ENCODE results near the gene PTGDS. TPM values are rescaled to one million over a fixed set of nuclear protein-coding genes. Genes with fewer than 3 reads are reported as not detected.

Gene PTGDS
- total and polyA plus RNA-seq, 2 donors (not counting 1 experiment from before 2014, with no cell fraction given) = 0.13 TPM; not detected in 1

GRCh38 chr9:136947028-136947891 lies 30.0 kb upstream of the PTGDS start:
- DNase-seq (no peak), ATAC-seq (ENCODE audit: low read depth) (no peak)
- H4K20me1 ChIP-seq (ENCODE audit: control insufficient read depth, insufficient read depth, low read length, poor library complexity, severe bottlenecking) = peaks cover 18% of the 10 kb centered on the region
- no peak overlapping the region for H3K27ac Mint-ChIP-seq
- H3K27me3 ChIP-seq (replicated peaks in 1 of 4; ENCODE audit: control extremely low read depth in 1 of 4, control insufficient read depth in 3 of 4, insufficient read depth in 4 of 4, low read length in 3 of 4) = no peaks in the 10 kb centered on the region
- no peak overlapping the region for H2AFZ ChIP-seq (ENCODE audit: insufficient read depth, low read depth, low read length, poor library complexity, severe bottlenecking)
- H3K36me3 ChIP-seq (replicated peaks in 1 of 2; ENCODE audit: control extremely low read depth in 1 of 2, control insufficient read depth in 1 of 2, extremely low read depth in 1 of 2, insufficient read depth in 2 of 2, low read length in 1 of 2) = peaks cover 0 to 9% of the 10 kb centered on the region in 2 experiments
- no peaks in the 10 kb centered on the region for H3K9me3 ChIP-seq (ENCODE audit: control extremely low read depth in 1 of 3, control insufficient read depth in 2 of 3, insufficient read depth in 1 of 3, low read length in 2 of 3)
- no peak overlapping the region for H3K27ac ChIP-seq (ENCODE audit: low read length in 2 of 2)
- H3K4me3 ChIP-seq (ENCODE audit: control extremely low read depth in 1 of 5, extremely low read depth in 1 of 5, insufficient read depth in 1 of 5, low read depth in 2 of 5, low read length in 4 of 5) = no peak overlapping the region
- TF ChIP-seq CTCF (IDR thresholded peaks at IDR 0.05) = no peak
- no peaks in the 10 kb centered on the region for H3K27me3 Mint-ChIP-seq
- CTCF ChIA-PET = interaction anchor here (0.8 to 2.7 kb wide), 13 partner anchors 8 to 476 kb away, joined by 3 to 39 read pairs (median 5); partner anchors contain the start of genes AJM1, EXD3, FUT7 and NOXA1
- intact Hi-C loops (cut with micrococcal nuclease) = no loop called here
- POLR2A ChIA-PET = interaction anchor here (1.0 to 1.3 kb wide), 2 partner anchors 53 to 88 kb away, joined by 4 to 6 read pairs; no protein-coding TSS in a partner anchor
- H3K4me1 Mint-ChIP-seq = peaks cover 12% of the 10 kb centered on the region
- H3K4me3 Mint-ChIP-seq = no peak overlapping the region
- H3K4me1 ChIP-seq (ENCODE audit: control insufficient read depth in 2 of 2, insufficient read depth in 2 of 2, low read length in 2 of 2) = peaks cover 16 to 30% of the 10 kb centered on the region in 2 donors
- H3K79me2 ChIP-seq (ENCODE audit: control insufficient read depth, insufficient read depth, low read length) = peaks cover 18% of the 10 kb centered on the region
- H3K9me3 Mint-ChIP-seq (ENCODE audit: insufficient read depth) = no peaks in the 10 kb centered on the region
- H3K4me2 ChIP-seq (replicated peaks; ENCODE audit: low read depth, low read length, poor library complexity, severe bottlenecking) = no peak overlapping the region
- no peak overlapping the region for H3K9ac ChIP-seq (ENCODE audit: low read length)
- WGBS (ENCODE audit: insufficient coverage) = 91% methylated on average over 19 of the region's 26 CpGs

GRCh38 chr9:136947955-136948510 lies 29.3 kb upstream of the PTGDS start:
- no peak overlapping the region for H3K27ac ChIP-seq (ENCODE audit: low read length in 2 of 2)
- H2AFZ ChIP-seq (ENCODE audit: insufficient read depth, low read depth, low read length, poor library complexity, severe bottlenecking) = no peak overlapping the region
- no peak overlapping the region for H3K9ac ChIP-seq (ENCODE audit: low read length)
- ChIA-PET POLR2A (interaction anchor here (1.0 to 1.3 kb wide), 2 partner anchors 52 to 87 kb away, joined by 4 to 6 read pairs; no protein-coding TSS in a partner anchor), CTCF (interaction anchor here (0.6 to 2.7 kb wide), 18 partner anchors 9 to 475 kb away, joined by 3 to 39 read pairs (median 5); partner anchors contain the start of genes AJM1, EXD3, FUT7 and MAN1B1)
- ATAC-seq (ENCODE audit: low read depth) (no peak), DNase-seq (no peak)
- no peak overlapping the region for H3K4me2 ChIP-seq (replicated peaks; ENCODE audit: low read depth, low read length, poor library complexity, severe bottlenecking)
- no peak overlapping the region for H3K4me3 ChIP-seq (ENCODE audit: control extremely low read depth in 1 of 5, extremely low read depth in 1 of 5, insufficient read depth in 1 of 5, low read depth in 2 of 5, low read length in 4 of 5)
- H3K27ac Mint-ChIP-seq = peak overlapping the region; percentile 20
- no peaks in the 10 kb centered on the region for H3K9me3 Mint-ChIP-seq (ENCODE audit: insufficient read depth)
- peak overlapping the region; percentile 61 for H3K4me3 Mint-ChIP-seq
- H3K4me1 Mint-ChIP-seq = peaks cover 12% of the 10 kb centered on the region
- TF ChIP-seq CTCF (IDR thresholded peaks at IDR 0.05) (no peak), EZH2 (IDR thresholded peaks at IDR 0.05; ENCODE audit: borderline replicate concordance, insufficient read depth, low read depth, low read length, poor library complexity, severe bottlenecking) (no peak)
- peaks cover 16 to 25% of the 10 kb centered on the region in 2 donors for H3K4me1 ChIP-seq (ENCODE audit: control insufficient read depth in 2 of 2, insufficient read depth in 2 of 2, low read length in 2 of 2)
- no peaks in the 10 kb centered on the region for H3K27me3 Mint-ChIP-seq
- H3K36me3 ChIP-seq (replicated peaks in 1 of 2; ENCODE audit: control extremely low read depth in 1 of 2, control insufficient read depth in 1 of 2, extremely low read depth in 1 of 2, insufficient read depth in 2 of 2, low read length in 1 of 2) = peaks cover 0 to 2% of the 10 kb centered on the region in 2 experiments
- H3K27me3 ChIP-seq (replicated peaks in 1 of 4; ENCODE audit: control extremely low read depth in 1 of 4, control insufficient read depth in 3 of 4, insufficient read depth in 4 of 4, low read length in 3 of 4) = no peaks in the 10 kb centered on the region
- H4K20me1 ChIP-seq (ENCODE audit: control insufficient read depth, insufficient read depth, low read length, poor library complexity, severe bottlenecking) = peaks cover 11% of the 10 kb centered on the region
- intact Hi-C loops (cut with micrococcal nuclease) = no loop called here
- H3K9me3 ChIP-seq (ENCODE audit: control extremely low read depth in 1 of 3, control insufficient read depth in 2 of 3, insufficient read depth in 1 of 3, low read length in 2 of 3) = no peaks in the 10 kb centered on the region
- WGBS (ENCODE audit: insufficient coverage) = 59% methylated on average over 8 of the region's 15 CpGs
- H3K79me2 ChIP-seq (ENCODE audit: control insufficient read depth, insufficient read depth, low read length) = peaks cover 10% of the 10 kb centered on the region

All from B cell (primary cell).